GM18519 (cell line): Measurements from ENCODE around the gene LAMB1.
"Not testable (repeated sequence)": the region's sequence is repeated elsewhere in the genome, so short reads cannot be mapped to it uniquely, and the experiment has no call there.

Source experiments
- ATAC-seq: cut with Tn5 transposase; IDR thresholded peaks from one replicate; pipeline ENCODE4 v1.9.1; 2021; ENCODE audit warnings: mild to moderate bottlenecking, moderate library complexity; ENCODE audit not compliant: unreplicated experiment, low FRiP score

LAMB1 gene

GRCh38 chr7:107973861-107974260 lies 29.1 kb downstream of the LAMB1 start:
- ATAC-seq: no peak

- ATAC-seq: no peak
These were observed 30.0 kb downstream of the LAMB1 start for GRCh38 chr7:107972941-107973376.

- no peak for ATAC-seq
These were observed 30.9 kb downstream of the LAMB1 start for GRCh38 chr7:107972075-107972482.

GRCh38 chr7:107971613-107972012 lies 31.3 kb downstream of the LAMB1 start:
- no peak for ATAC-seq

DNA sequence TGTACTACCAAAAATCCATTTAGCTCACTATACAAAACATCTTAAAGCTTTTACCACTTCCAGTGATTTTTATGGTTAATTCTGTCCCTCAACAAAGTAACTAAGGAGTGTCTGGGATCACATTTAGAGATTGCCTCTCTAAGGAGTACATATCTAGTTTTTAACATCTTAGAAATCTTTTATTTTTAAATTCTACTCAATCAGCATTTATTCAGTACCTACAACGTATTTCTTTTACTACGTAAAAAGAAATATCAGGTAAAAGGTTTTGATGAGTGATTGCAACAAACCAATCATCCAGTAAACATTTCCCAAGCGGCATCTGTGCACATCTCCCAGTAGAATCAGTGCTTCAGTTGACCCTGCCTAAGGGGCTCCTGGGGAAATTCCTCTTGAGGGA lies 31.9 kb downstream of the LAMB1 start:
- ATAC-seq: no peak

GRCh38 chr7:107969856-107970255 lies 33.1 kb downstream of the LAMB1 start:
- ATAC-seq: no peak

GRCh38 chr7:107968449-107968848 lies 34.5 kb downstream of the LAMB1 start:
- no peak for ATAC-seq

DNA sequence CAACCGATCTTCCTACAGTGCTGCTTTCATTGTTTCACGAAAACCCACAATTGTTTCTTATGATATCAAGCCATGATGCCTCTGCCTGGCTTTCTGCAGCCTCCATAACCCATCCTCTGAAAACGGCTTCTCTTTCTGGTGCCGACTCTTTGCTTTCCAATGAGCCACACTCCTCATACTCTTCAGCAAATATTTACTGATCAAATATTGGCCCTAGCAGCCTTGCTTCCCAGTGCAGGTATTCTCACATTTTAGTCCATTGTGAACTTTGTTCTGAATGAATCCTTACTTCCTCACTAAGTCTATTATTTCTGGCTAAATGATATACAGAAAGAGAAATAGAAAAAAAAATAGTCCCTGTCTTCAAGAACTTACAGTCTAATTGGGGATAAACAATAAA lies 35.5 kb downstream of the LAMB1 start:
- no peak for ATAC-seq

- ATAC-seq: no peak
These were observed 36.2 kb downstream of the LAMB1 start for GRCh38 chr7:107966711-107967110.

- ATAC-seq: no peak
These were observed 38.5 kb downstream of the LAMB1 start for GRCh38 chr7:107964510-107964909.

DNA sequence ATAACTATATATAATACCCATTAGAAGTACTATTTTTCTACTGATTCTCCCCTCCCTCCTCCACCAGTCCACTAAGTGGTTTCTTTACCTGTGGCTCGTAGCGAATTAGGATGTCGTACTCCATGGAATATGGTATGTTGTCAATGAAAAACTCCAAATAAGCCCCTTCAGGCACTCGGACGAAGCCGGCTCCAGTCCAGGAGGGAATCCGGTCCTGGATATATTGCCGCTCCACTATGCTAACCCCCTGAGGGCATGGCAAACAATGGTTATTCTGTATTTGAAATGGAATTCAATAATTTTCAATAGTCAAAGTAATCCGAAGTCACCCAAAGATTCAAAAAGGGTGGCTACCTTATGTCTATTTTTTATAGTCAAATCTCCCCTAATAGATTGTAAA lies 40.1 kb downstream of the LAMB1 start:
- no peak for ATAC-seq

- ATAC-seq: no peak
These were observed 41.6 kb downstream of the LAMB1 start for GRCh38 chr7:107961405-107961804.

DNA sequence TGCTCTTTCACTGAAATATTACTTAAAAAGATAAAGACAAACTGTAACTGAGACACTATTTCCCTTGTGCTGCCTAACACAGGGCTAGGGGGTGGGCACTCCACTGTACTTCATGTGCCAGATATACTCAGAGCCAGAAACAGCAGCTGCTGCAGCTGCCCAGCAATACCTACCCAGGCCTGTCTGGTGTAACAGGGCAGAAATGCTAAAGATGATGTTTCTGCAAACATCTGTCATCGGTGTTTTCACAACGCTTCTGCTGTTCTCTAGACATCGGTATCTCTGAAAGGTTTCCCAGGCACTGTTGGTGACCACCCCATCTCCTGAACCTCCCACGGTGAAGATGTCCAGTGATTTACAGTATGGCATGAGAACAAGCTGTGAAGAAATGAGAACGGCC lies 42.7 kb downstream of the LAMB1 start:
- ATAC-seq: no peak

GRCh38 chr7:107959527-107959898 lies 43.4 kb downstream of the LAMB1 start:
- ATAC-seq: no peak

GRCh38 chr7:107958764-107959526 lies 44.0 kb downstream of the LAMB1 start:
- ATAC-seq: no peak

DNA sequence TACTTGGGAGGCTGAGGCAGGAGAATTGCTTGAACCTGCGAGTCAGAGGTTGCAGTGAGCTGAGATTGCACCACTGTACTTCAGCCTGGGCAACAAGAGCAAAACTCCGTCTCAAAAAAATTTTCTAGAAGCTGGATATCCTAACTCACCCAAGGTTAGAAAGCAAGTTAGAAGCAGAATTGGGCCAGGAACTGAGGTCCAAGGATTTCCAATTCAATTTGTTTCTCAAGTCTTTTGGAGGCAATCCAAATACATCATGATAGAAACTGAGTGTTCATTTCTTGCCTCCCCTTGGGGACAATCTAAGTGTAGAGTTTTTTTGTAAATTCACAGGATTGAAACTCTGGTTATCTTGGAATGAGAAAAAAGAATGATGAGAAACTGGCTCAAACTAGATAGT lies 45.5 kb downstream of the LAMB1 start:
- no peak for ATAC-seq

DNA sequence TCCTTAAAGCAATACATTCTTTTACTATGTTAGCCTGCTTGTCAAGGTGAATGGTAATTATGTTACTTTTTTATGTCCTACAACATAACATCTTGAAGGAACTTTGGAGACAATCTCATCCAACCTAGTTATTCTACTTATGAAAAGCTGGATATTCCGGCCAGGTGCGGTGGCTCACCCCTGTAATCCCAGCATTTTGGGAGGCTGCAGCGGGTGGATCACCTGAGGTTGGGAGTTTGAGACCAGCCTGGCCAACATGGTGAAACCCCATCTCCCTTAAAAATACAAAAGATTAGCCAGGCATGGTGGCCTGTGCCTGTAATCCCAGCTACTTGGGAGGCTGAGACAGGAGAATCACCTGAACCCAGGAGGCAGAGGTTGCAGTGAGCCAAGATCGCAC lies 46.0 kb downstream of the LAMB1 start:
- ATAC-seq: not testable (repeated sequence)

- no peak for ATAC-seq
These were observed 47.6 kb downstream of the LAMB1 start for GRCh38 chr7:107955394-107955793.

DNA sequence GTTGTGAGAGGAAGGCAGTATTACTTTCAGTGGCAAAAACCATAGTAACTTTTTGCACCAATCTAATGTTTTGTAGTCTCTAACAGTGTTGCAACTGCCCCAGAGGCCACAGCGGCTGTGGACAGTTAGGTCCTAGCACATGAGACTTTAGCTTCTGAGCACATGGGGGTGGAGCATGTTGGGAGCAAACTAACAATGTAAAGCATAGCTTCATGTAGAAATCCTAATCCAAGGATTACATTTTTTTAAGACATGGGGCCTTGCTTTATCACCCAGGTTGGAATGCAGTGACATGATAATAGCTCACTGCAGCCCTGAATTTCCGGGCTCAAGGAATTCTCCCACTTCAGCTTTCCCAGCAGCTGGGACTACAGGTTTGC lies 49.0 kb downstream of the LAMB1 start:
- no peak for ATAC-seq

DNA sequence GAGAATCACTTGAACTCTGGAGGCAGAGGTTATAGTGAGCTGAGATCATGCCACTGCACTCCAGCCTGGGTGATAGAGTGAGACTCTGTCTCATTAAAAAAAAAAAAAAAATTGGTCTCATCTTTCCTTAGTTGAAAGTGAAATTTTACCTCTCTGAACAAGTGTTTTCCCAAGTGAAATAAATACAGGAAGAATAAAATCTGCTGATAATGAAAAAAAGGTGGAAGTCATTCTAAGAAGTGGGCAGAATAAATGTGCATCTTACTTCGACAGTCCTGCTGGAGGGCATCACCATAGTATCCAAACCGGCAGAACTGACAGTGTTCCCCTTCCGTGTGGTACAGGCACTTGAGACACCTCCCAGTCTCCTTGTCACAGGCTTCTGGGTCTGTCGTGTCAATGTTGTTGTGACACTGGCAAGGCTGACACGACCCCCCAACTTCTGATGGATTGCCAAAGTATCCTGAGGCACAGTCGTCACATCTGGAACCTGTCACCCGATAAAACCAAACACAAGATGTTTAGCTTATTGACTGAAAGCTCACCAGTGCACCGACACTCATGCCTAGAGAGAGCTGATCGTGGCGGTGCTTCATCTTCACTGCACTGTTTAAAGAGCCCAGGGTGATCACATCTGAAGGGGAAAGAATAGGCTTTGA lies 49.6 kb downstream of the LAMB1 start:
- ATAC-seq: no peak

- ATAC-seq: no peak
These were observed 51.1 kb downstream of the LAMB1 start for GRCh38 chr7:107951896-107952295.

DNA sequence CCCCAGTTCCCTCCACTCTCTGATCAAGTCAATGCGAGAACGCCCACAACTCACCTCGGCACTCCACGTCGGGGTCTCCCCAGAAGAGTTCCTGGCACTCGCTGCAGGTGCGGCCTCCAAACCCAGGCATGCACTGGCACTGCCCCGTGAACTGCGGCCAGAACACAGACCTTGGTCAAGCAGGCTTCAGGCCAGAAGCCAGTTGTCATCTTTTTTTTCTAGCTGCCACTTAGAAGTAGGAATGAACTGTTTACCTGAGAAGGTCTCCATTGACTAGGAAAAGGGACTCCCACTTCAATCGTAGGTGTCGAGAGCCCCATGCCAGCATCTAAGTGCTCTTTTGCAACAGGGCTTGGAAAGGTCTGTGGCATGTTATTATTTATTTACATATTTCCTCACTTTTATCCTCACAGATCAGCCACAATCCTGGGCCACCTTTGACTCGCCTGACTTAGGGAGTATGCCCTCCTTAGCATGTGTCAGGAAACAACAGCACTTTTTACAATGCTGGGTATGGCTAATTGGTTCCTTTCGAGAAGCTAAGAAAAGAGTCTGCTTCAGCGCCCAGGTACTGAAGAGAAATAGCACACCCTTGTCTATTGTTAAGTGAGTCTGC lies 51.7 kb downstream of the LAMB1 start:
- ATAC-seq: no peak
